Neural crest cell (in vitro differentiated cells): ENCODE measurements around the gene HES5. TPM values are rescaled to one million over a fixed set of nuclear protein-coding genes. Genes with fewer than 3 reads are reported as not detected.
"Not testable (repeated sequence)": the region's sequence is repeated elsewhere in the genome, so short reads cannot be mapped to it uniquely, and the experiment has no call there.

ENCODE experiments used
- DNase-seq: peaks from one replicate; pipeline ENCODE4 v3.0.0; 2021; ENCODE audit warnings: low read depth, mixed read lengths, low spot score
- H3K27ac Mint-ChIP-seq: one replicate; pipeline ENCODE4 v1.8.0; 2021; ENCODE audit warnings: mild to moderate bottlenecking, mixed read lengths; ENCODE audit not compliant: unreplicated experiment
- H3K27me3 Mint-ChIP-seq: 2 replicates; pipeline ENCODE4 v1.8.0; 2021; ENCODE audit warnings: low read depth, mild to moderate bottlenecking, mixed read lengths
- H3K36me3 Mint-ChIP-seq: 2 replicates; pipeline ENCODE4 v1.8.0; 2021; ENCODE audit warnings: low read depth, mild to moderate bottlenecking, mixed read lengths
- H3K4me1 Mint-ChIP-seq: 2 replicates; pipeline ENCODE4 v1.8.0; 2021; ENCODE audit warnings: mixed read lengths
- H3K4me3 Mint-ChIP-seq: one replicate; pipeline ENCODE4 v1.8.0; 2021; ENCODE audit warnings: mild to moderate bottlenecking, mixed read lengths
- H3K9me3 Mint-ChIP-seq: 2 replicates; pipeline ENCODE4 v1.8.0; 2021; ENCODE audit warnings: mixed read lengths
- CTCF ChIP-seq: fragments of 200-600 bp; sonication (generic); conservative IDR thresholded peaks from 2 replicates; pipeline ENCODE4 v1.5.0; 2021; ENCODE audit warnings: antibody characterized with exemption, mild to moderate bottlenecking
- total RNA-seq: library from RNA; stranded (reverse); gene quantifications from 2 replicates; pipeline ENCODE4 v1.2.1, GENCODE V29; 2021

HES5 gene
- total RNA-seq, 1 donor from 2014 or later: 92.2 TPM

DNA sequence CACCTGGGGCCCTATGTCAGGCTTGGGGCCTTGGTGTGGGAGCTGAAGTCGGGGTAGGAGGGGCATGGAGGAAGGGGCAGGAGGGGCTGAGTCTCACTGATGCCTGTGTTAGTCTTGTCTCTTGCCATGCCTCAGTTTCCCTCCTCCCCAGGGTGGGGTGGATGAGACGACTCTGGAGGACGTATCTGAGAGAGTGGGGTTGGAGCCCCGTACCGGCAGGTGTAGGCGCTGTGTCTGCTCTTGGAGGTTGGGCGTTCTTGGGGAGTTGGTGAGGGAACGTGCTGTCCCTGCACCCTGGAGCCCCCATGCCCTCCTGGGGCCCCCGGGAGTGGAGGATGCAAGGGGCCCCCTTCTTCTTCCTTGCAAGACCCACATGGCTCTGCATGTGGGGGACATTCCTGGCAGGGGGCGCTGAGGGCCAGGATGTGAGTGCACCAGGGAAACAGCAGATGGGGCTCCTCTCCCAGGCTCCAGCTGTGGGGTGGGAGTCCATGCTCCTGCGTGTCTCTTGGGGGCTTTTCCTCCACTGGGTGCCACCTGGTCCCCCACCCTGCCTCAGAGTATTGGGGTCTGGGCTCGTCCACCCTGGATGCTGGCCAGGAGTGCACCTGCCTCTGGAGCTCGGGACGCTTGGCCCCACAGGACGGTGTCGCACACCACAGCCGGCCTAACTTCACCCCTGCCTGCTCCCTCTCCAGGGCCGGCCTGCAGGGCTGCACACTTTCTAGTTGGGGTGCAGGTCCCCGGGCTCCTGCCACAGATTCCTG is 24.7 kb upstream of the HES5 start:
- Mint-ChIP-seq H3K9me3 (no peaks in the 10 kb centered on the region), H3K4me1 (peaks cover 4% of the 10 kb centered on the region), H3K4me3 (no peak overlapping the region), H3K27me3 (no peaks in the 10 kb centered on the region), H3K27ac (no peak overlapping the region), H3K36me3 (no peaks in the 10 kb centered on the region)
- no peak for DNase-seq
- peak; percentile 45 for TF ChIP-seq CTCF

DNA sequence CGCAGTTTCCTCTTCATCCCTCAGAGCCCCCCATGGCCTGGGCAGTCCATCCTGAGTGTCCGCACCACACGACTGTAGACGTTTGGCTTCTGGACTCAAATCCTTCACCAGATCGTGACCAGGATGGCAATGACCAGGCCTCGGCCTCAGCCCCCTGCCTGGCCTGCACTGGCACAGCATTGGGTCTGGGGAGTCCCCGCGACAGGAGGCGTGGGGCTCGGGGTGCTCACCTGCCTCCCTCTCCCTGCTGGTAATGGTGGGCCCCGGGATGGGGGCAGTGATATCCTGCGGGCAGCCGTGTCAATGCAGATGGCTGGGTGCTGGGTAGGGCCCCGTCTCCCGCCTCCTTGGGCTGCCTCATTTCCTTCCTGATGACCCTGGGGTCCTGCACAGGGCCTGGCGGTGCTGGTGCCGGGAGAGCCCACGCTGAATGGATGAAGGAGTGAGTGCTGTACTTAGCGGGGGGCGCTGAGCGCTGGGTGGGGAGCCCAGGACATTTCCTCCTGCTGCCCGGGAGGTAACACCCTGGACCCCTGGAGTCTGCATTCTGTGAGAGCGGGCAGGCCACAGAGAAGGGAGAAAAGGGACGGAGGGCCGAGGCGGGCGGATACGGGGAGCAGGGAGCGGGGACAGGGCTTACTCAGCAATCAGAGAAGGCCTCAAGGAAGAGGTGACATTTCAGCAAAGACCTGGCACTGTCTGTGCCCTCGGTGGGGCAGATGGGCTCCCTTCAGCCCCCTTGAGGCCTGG is 24.0 kb upstream of the HES5 start:
- H3K27ac Mint-ChIP-seq: no peak overlapping the region
- H3K27me3 Mint-ChIP-seq: no peaks in the 10 kb centered on the region
- H3K36me3 Mint-ChIP-seq: no peaks in the 10 kb centered on the region
- peaks cover 4% of the 10 kb centered on the region for H3K4me1 Mint-ChIP-seq
- no peak overlapping the region for H3K4me3 Mint-ChIP-seq
- TF ChIP-seq CTCF: no peak
- no peaks in the 10 kb centered on the region for H3K9me3 Mint-ChIP-seq
- DNase-seq: no peak

DNA sequence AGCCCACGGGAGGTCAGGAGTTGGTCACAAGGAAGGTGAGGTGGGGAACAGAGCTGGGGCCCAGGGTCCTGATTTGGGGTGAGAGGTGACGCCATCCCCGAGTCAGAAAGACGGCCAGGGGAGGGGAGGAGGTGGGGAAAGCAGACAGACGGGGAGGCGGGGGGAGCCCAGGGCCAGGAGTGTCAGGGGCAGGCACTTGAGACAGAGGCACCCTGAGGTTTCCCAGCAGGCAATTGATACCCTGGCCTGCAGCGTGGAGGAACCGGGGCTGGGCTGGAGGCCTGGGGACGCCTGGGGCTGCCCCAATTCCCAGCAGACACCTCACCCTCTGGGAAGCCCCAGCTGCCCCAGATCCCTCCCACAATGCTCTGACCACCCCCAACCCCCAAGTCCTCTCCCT is 23.0 kb upstream of the HES5 start:
- not testable (repeated sequence) for H3K36me3 Mint-ChIP-seq, H3K4me3 Mint-ChIP-seq, DNase-seq, H3K9me3 Mint-ChIP-seq, H3K27me3 Mint-ChIP-seq, H3K27ac Mint-ChIP-seq
- H3K4me1 Mint-ChIP-seq: peaks cover 12% of the 10 kb centered on the region

DNA sequence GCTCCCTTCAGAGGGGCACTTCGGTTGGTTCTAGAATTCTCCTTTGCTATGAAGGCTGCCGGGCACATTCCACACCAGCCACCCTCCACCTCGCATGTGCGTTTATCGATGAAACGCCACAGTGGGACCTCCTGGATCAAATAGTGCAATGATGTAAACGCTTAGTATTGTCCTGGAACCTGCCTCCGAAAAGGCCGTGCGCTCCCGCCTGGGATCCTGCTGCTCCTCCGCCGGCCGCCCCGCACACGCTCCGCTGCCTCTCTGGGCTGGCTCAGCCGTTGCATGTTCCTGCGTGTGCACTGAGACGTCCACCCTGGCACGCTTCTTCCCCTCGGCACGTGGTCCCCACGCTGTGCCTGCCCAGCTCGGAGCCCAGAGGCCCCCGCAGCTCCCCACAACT is 22.1 kb upstream of the HES5 start:
- Mint-ChIP-seq H3K9me3 (no peaks in the 10 kb centered on the region), H3K4me1 (peaks cover 16% of the 10 kb centered on the region), H3K27me3 (no peaks in the 10 kb centered on the region), H3K27ac (no peak overlapping the region), H3K4me3 (no peak overlapping the region), H3K36me3 (no peaks in the 10 kb centered on the region)
- no peak for TF ChIP-seq CTCF
- no peak for DNase-seq

DNA sequence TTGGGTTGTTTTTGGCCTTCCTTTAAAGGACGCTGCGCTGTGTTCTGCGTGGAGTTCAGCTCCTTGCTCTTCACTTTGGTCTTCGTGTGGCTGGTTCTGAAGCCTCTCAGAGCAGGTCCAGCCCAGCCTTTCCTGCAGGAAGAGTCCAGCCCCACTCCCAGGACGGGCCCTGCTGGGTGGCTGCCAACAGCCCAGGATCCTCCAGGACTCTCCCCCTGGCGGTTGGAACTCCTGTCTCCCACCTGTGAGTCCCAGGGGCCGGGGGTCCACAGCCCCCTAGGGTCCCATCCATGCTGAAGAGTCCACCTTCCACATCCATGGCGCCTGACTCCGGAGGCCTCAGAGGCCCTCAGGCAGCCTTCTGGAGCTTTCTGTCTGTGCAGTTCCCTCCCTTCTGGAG is 21.5 kb upstream of the HES5 start:
- not testable (repeated sequence) for DNase-seq, H3K27ac Mint-ChIP-seq, H3K27me3 Mint-ChIP-seq, H3K4me3 Mint-ChIP-seq, H3K9me3 Mint-ChIP-seq, H3K36me3 Mint-ChIP-seq
- peaks cover 15% of the 10 kb centered on the region for H3K4me1 Mint-ChIP-seq

DNA sequence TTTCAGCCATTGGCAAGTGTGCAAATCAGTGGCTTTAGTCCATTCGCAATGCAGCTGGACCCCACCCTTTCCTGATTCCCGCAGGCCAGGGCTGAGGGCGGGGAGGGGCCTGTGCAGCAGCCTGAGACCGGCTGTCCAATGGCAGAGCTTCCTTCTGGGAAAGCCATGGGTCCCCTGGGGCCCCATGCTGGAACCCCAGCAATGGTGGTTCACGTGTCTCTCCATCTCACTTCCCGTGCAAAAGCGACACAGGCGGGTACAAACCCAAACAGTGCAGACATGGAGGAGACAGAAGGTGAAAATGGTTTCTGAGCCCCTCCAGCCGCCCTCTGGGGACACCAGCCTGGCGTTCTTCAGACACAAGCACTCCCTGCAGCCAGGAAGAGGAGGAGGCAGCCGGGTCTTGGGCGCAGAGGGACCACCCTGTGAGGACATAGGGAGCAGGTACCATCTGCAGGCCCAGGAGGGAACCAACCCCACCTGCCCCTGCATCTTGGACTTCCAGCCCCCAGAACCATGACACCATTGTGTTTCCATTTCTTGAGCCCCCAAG is 20.3 kb upstream of the HES5 start:
- not testable (repeated sequence) for H3K4me3 Mint-ChIP-seq, H3K36me3 Mint-ChIP-seq, H3K27me3 Mint-ChIP-seq, H3K9me3 Mint-ChIP-seq, DNase-seq, H3K27ac Mint-ChIP-seq
- H3K4me1 Mint-ChIP-seq: peaks cover 13% of the 10 kb centered on the region

DNA sequence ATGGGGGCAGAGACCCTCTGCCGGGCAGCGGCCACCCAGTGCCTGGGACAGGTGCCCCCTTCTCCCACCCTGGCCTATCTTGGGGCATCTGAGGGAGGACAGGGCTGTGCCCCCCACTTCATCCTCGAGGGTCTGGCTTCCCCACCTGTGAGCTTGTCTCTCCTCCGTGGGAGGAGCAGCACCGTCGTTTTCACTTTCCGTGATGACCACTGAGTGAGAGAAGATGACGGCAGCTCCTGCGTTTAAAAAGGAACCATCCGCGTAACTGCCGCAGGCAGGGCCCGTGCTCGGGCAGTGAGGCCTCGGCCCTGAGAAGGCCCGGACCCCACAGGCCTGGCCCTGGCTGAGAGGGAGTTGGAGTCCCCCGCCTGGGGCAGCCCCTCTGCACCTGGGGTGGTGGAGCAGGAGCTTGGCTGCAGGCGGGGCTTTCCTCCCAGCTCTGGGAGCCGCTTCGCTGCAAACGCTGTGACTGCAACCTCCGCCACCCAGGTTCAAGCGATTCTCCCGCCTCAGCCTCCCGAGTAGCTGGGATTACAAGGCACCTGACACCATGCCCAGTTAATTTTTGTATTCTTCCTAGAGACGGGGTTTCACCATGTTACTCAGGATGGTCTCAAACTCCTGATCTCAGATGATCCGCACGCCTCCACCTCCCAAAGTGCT is 19.4 kb upstream of the HES5 start:
- not testable (repeated sequence) for H3K36me3 Mint-ChIP-seq, H3K27me3 Mint-ChIP-seq, DNase-seq, H3K27ac Mint-ChIP-seq, H3K9me3 Mint-ChIP-seq
- H3K4me3 Mint-ChIP-seq: peak overlapping the region; percentile 31
- H3K4me1 Mint-ChIP-seq: peaks cover 22% of the 10 kb centered on the region
